Osteoblast (primary cell): Measurements from ENCODE around the gene C1QTNF9. TPM values are rescaled to one million over a fixed set of nuclear protein-coding genes. Genes with fewer than 3 reads are reported as not detected.
A peak's percentile ranks its signal among the peaks of the same experiment; 100 is the strongest.
"Not testable (repeated sequence)": the region's sequence is repeated elsewhere in the genome, so short reads cannot be mapped to it uniquely, and the experiment has no call there.

Source experiments
- DNase-seq: peaks from one replicate; pipeline ENCODE4 v3.0.0; 2011; ENCODE audit warnings: low spot score, mixed read lengths; ENCODE audit not compliant: insufficient read length; ENCODE audit errors: missing footprints
- H2AFZ ChIP-seq: 2 replicates; pipeline ENCODE4 v1.6.0; 2011; ENCODE audit warnings: mild to moderate bottlenecking, low read length
- H3K27ac ChIP-seq: 2 replicates; pipeline ENCODE4 v1.5.1; 2011; ENCODE audit warnings: mild to moderate bottlenecking, low read depth, low read length, moderate library complexity
- H3K27me3 ChIP-seq: 2 replicates; pipeline ENCODE4 v1.6.0; 2012; ENCODE audit warnings: mild to moderate bottlenecking, control low read depth, inconsistent platforms, low read length, moderate library complexity; ENCODE audit not compliant: insufficient read depth
- H3K36me3 ChIP-seq: 2 replicates; pipeline ENCODE4 v1.5.1; 2011; ENCODE audit warnings: mild to moderate bottlenecking, low read length, control low read depth, moderate library complexity; ENCODE audit not compliant: insufficient read depth
- H3K4me1 ChIP-seq: 2 replicates; pipeline ENCODE4 v1.5.1; 2011; ENCODE audit warnings: mild to moderate bottlenecking, low read length, control low read depth, moderate library complexity; ENCODE audit not compliant: insufficient read depth
- H3K4me2 ChIP-seq: 2 replicates; pipeline ENCODE4 v1.6.0; 2011; ENCODE audit warnings: mild to moderate bottlenecking, low read length; ENCODE audit not compliant: insufficient read depth
- H3K4me3 ChIP-seq: fragments of 200-600 bp; sonication (generic); 3 replicates; pipeline ENCODE4 v1.5.1; 2012; ENCODE audit warnings: mild to moderate bottlenecking, low read length, inconsistent platforms; ENCODE audit not compliant: insufficient read depth
- H3K79me2 ChIP-seq: 2 replicates; pipeline ENCODE4 v1.6.0; 2012; ENCODE audit warnings: mild to moderate bottlenecking, low read length, control low read depth, inconsistent platforms; ENCODE audit not compliant: insufficient read depth
- H3K9me3 ChIP-seq: 2 replicates; pipeline ENCODE4 v1.5.1; 2011; ENCODE audit warnings: low read depth, low read length, control low read depth
- H4K20me1 ChIP-seq: 2 replicates; pipeline ENCODE4 v1.6.0; 2012; ENCODE audit warnings: mild to moderate bottlenecking, low read length, control low read depth; ENCODE audit not compliant: insufficient read depth
- total RNA-seq: library from RNA; depleted of rRNA; stranded (reverse); fragments of >200 nt; gene quantifications from 2 replicates; pipeline ENCODE4 v1.2.3, GENCODE V29; 2012
- TF ChIP-seq, protein P1 (sequence below): IDR thresholded peaks from 2 replicates; pipeline ENCODE4 v1.5.1; 2011; ENCODE audit warnings: mild to moderate bottlenecking, low read depth, low read length, moderate library complexity; ENCODE audit errors: extremely low read depth

Gene C1QTNF9
- total RNA-seq, 1 donor, result not detected

DNA sequence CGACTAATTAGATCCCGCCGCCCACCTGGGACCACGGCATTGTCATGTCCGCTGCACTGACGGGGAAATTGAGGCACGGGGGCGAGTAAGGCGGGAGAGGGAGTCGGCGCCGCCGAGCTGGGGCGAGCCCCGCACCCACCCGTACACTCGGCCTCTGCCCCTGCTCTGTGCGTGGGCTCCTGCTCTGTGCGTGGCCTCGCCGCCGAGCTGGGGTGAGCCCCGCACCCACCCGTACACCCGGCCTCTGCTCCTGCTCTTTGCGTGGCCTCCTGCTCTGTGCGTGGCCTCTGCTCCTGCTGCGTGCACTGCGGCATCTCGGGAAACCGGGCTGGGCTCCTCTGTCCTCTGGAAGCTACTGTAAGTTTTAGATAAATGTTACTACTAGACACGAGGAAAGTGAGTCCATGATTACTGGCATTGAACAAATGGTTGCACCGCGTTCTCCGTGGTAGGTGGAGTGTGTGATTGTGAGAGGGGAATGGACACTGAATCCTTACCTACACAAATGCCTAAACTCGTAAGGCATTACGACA, 826 bp upstream of the C1QTNF9 start:
- Histone ChIP-seq H2AFZ (no peak overlapping the region), H3K9me3 (no peaks in the 10 kb centered on the region), H4K20me1 (no peaks in the 10 kb centered on the region), H3K4me2 (no peak overlapping the region), H3K4me3 (no peak overlapping the region), H3K27me3 (no peaks in the 10 kb centered on the region), H3K27ac (no peak overlapping the region), H3K79me2 (no peaks in the 10 kb centered on the region), H3K36me3 (no peaks in the 10 kb centered on the region), H3K4me1 (no peaks in the 10 kb centered on the region)
- DNase-seq, result no peak
- TF ChIP-seq, protein P1, sequence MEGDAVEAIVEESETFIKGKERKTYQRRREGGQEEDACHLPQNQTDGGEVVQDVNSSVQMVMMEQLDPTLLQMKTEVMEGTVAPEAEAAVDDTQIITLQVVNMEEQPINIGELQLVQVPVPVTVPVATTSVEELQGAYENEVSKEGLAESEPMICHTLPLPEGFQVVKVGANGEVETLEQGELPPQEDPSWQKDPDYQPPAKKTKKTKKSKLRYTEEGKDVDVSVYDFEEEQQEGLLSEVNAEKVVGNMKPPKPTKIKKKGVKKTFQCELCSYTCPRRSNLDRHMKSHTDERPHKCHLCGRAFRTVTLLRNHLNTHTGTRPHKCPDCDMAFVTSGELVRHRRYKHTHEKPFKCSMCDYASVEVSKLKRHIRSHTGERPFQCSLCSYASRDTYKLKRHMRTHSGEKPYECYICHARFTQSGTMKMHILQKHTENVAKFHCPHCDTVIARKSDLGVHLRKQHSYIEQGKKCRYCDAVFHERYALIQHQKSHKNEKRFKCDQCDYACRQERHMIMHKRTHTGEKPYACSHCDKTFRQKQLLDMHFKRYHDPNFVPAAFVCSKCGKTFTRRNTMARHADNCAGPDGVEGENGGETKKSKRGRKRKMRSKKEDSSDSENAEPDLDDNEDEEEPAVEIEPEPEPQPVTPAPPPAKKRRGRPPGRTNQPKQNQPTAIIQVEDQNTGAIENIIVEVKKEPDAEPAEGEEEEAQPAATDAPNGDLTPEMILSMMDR, result no peak

GRCh38 chr13:24313439-24313838, 4.1 kb downstream of the C1QTNF9 start:
- H3K27ac ChIP-seq, result no peak overlapping the region
- no peak overlapping the region for H2AFZ ChIP-seq
- no peaks in the 10 kb centered on the region for H3K36me3 ChIP-seq
- H3K27me3 ChIP-seq, result no peaks in the 10 kb centered on the region
- no peaks in the 10 kb centered on the region for H3K4me1 ChIP-seq
- DNase-seq, result no peak
- TF ChIP-seq, protein P1, result peak; percentile 45
- H3K9me3 ChIP-seq, result no peaks in the 10 kb centered on the region
- H3K4me2 ChIP-seq, result no peak overlapping the region
- H4K20me1 ChIP-seq, result no peaks in the 10 kb centered on the region
- H3K4me3 ChIP-seq, result no peak overlapping the region
- H3K79me2 ChIP-seq, result no peaks in the 10 kb centered on the region

DNA sequence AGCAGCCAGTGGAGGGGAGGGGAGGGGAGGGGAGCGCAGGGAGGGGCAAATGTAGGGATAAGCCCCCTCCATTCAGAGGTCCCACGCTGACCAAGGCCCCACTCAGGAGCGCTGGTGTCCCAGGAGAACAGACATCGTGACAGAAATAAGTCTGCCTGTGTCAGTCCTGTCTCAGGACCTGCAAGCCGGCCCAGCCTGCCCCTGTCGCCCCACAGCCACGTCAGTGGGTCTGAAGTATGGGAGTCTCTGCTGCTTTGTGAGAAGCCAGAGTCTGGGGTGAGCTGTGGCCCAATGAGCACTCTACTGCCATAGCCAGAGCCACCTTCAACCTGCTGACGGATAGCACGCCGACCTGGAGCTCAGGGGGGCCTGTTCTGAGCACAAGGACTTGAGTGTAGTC, 8.5 kb downstream of the C1QTNF9 start:
- H3K27me3 ChIP-seq, H3K79me2 ChIP-seq, H3K4me2 ChIP-seq, H3K36me3 ChIP-seq, H3K27ac ChIP-seq, H3K4me1 ChIP-seq, H3K4me3 ChIP-seq, H4K20me1 ChIP-seq, DNase-seq, H3K9me3 ChIP-seq, H2AFZ ChIP-seq: not testable (repeated sequence)

GRCh38 chr13:24318878-24319277, 9.5 kb downstream of the C1QTNF9 start:
- H2AFZ ChIP-seq, H3K36me3 ChIP-seq, H3K79me2 ChIP-seq, H3K4me2 ChIP-seq, DNase-seq, H3K9me3 ChIP-seq, H3K27ac ChIP-seq, H3K4me1 ChIP-seq, H3K27me3 ChIP-seq, H4K20me1 ChIP-seq, H3K4me3 ChIP-seq: not testable (repeated sequence)

GRCh38 chr13:24319641-24320040, 10.3 kb downstream of the C1QTNF9 start:
- not testable (repeated sequence) for H3K27me3 ChIP-seq, DNase-seq, H4K20me1 ChIP-seq, H3K4me2 ChIP-seq, H3K9me3 ChIP-seq, H3K4me1 ChIP-seq, H3K36me3 ChIP-seq, H2AFZ ChIP-seq, H3K4me3 ChIP-seq, H3K27ac ChIP-seq, H3K79me2 ChIP-seq

DNA sequence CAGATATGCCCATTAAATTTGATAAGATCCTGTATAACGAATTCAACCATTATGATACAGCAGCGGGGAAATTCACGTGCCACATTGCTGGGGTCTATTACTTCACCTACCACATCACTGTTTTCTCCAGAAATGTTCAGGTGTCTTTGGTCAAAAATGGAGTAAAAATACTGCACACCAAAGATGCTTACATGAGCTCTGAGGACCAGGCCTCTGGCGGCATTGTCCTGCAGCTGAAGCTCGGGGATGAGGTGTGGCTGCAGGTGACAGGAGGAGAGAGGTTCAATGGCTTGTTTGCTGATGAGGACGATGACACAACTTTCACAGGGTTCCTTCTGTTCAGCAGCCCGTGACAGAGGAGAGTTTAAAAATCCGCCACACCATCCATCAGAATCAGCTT, 12.0 kb downstream of the C1QTNF9 start:
- not testable (repeated sequence) for H3K4me3 ChIP-seq, H3K27me3 ChIP-seq, H3K79me2 ChIP-seq, H2AFZ ChIP-seq, H3K27ac ChIP-seq, H3K4me2 ChIP-seq, DNase-seq, H3K4me1 ChIP-seq, H3K36me3 ChIP-seq, H3K9me3 ChIP-seq, H4K20me1 ChIP-seq
